NT2/D1 (cell line): ENCODE data around the gene NADK2.

Source experiments
- DNase-seq: peaks from one replicate; pipeline ENCODE4 v3.0.0-alpha.2; 2011; ENCODE audit warnings: low read depth, low spot score
- H3K27me3 ChIP-seq: 2 replicates; pipeline ENCODE4 v1.6.0; 2011; ENCODE audit warnings: mild to moderate bottlenecking; ENCODE audit not compliant: insufficient read length, insufficient read depth
- H3K36me3 ChIP-seq: 2 replicates; pipeline ENCODE4 v1.6.1; 2011; ENCODE audit warnings: mild to moderate bottlenecking, low read length, mixed read lengths; ENCODE audit not compliant: insufficient read depth, insufficient read length
- H3K4me1 ChIP-seq: 2 replicates; pipeline ENCODE4 v1.5.1; 2011; ENCODE audit not compliant: insufficient read depth, insufficient read length
- H3K4me3 ChIP-seq: 2 replicates; pipeline ENCODE4 v1.5.1; 2011; ENCODE audit warnings: low read depth; ENCODE audit not compliant: insufficient read length
- H3K9ac ChIP-seq: 2 replicates; pipeline ENCODE4 v1.6.0; 2011; ENCODE audit warnings: low read depth; ENCODE audit not compliant: insufficient read length
- H3K9me3 ChIP-seq: 2 replicates; pipeline ENCODE4 v1.5.1; 2011; ENCODE audit warnings: mild to moderate bottlenecking, low read length; ENCODE audit not compliant: insufficient read depth
- SUZ12 ChIP-seq: IDR thresholded peaks from 2 replicates; pipeline ENCODE4 v1.6.1; 2011; ENCODE audit not compliant: insufficient read length, insufficient read depth; ENCODE audit errors: extremely low read depth
- YY1 ChIP-seq: IDR thresholded peaks from 2 replicates; pipeline ENCODE4 v1.6.1; 2011; ENCODE audit not compliant: insufficient read length, insufficient read depth
- ZNF274 ChIP-seq: IDR thresholded peaks from 2 replicates; pipeline ENCODE4 v1.6.1; 2011; ENCODE audit warnings: mild to moderate bottlenecking, low read depth, low read length

The NADK2 gene

DNA sequence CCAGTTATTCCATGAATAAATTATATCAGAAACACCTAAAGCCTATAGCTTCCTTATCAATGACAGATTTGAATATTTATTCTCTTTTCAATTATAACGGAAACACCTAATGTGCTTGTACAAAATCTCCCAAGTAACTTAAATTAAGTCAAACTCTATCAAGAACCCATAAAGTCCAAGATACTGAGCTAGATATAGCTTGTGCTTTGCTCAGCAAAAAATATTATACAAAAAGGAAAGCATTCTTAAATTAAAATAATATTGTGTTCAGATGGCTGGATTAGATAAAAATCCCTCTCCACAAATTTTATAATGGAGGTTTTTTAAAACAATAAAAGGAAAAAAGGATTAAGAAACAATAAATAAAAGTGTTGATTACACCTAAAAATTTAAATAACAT is 23.7 kb downstream of the NADK2 start:
- Histone ChIP-seq H3K9me3 (no peaks in the 10 kb centered on the region), H3K4me1 (no peaks in the 10 kb centered on the region), H3K36me3 (no peaks in the 10 kb centered on the region), H3K9ac (no peak overlapping the region), H3K27me3 (no peaks in the 10 kb centered on the region), H3K4me3 (no peak overlapping the region)
- TF ChIP-seq YY1, result no peak
- no peak for TF ChIP-seq SUZ12
- no peak for TF ChIP-seq ZNF274
- DNase-seq, result no peak

DNA sequence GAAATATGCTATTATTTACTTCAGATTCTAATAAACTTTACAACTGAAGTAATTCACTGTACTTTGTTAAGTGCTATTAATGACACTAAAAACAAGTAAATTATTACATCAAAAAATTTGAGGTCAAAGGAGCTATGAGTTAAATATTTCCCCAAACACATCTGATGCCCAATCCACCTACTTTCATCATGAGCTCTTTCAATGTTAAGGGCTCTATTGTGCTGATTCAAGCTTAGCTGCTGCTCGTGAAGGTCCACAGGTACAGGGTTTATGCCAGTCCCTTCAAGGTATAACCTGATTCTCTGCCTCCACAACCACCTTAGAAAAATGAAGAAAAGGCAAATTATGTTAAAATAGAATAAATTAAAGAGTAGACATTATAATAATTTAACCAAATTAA is 24.2 kb downstream of the NADK2 start:
- Histone ChIP-seq H3K9ac (no peak overlapping the region), H3K9me3 (no peaks in the 10 kb centered on the region), H3K4me1 (no peaks in the 10 kb centered on the region), H3K36me3 (no peaks in the 10 kb centered on the region), H3K27me3 (no peaks in the 10 kb centered on the region), H3K4me3 (no peak overlapping the region)
- no peak for TF ChIP-seq ZNF274
- no peak for TF ChIP-seq SUZ12
- TF ChIP-seq YY1, result no peak
- no peak for DNase-seq

DNA sequence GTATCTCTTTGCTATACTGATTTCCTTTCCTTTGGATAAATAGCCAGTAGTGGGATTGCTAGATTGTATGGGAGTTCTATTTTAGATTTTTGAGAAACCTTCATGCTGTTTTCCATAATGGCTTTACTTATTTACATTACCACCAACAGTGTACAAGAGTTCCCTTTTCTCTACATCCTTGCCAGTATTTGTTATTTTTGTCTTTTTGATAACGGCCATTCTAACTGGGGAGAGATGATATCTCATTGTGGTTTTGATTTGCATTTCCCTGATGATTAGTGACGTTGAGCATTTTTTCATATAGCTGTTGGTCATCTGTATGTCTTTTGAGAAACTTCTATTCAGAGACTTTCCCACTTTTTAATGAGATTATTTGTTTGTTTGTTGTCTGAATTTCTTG is 25.8 kb downstream of the NADK2 start:
- TF ChIP-seq SUZ12, result no peak
- Histone ChIP-seq H3K27me3 (no peaks in the 10 kb centered on the region), H3K9ac (no peak overlapping the region), H3K4me1 (no peaks in the 10 kb centered on the region), H3K36me3 (no peaks in the 10 kb centered on the region), H3K4me3 (no peak overlapping the region), H3K9me3 (no peaks in the 10 kb centered on the region)
- no peak for DNase-seq

DNA sequence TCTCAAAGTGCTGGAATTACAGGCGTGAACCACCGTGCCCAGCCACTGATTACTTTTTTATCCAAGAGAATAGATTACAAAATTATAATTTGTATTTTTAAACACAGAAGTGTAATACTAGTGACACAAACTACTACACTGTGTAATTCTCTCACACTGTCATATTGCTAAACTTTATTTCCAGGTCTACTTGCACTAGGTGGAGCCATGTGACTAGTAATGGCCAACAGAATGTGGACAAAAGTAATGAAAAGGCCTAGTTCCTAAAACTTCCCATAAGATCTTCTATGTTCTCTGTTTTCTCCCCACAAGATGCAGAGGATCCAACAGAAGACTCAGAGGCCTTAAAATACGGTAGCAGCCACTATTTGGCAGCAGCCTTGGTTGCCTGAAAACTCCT is 27.3 kb downstream of the NADK2 start:
- Histone ChIP-seq H3K4me1 (no peaks in the 10 kb centered on the region), H3K4me3 (no peak overlapping the region), H3K9me3 (no peaks in the 10 kb centered on the region), H3K36me3 (no peaks in the 10 kb centered on the region), H3K9ac (no peak overlapping the region), H3K27me3 (no peaks in the 10 kb centered on the region)
- TF ChIP-seq SUZ12 (no peak), ZNF274 (no peak), YY1 (no peak)
- no peak for DNase-seq

DNA sequence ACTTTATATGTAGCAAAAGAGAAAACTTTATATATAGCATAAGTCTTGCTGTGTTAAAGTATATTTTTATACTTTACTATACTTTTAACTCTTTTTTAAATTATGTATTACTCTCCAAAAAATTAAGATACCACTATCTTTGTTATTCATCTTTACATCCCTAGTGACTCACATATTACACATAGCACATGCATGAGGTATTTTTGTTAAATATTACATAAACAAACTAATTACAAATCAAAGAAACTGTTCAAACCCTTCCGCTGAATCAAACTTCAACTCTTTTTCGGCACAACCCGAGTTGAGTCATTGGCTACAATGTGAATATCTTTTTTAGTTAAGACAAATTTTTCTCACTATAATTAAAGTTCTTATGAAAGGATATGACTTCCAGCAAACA is 32.1 kb downstream of the NADK2 start:
- Histone ChIP-seq H3K9me3 (no peaks in the 10 kb centered on the region), H3K4me3 (no peak overlapping the region), H3K27me3 (no peaks in the 10 kb centered on the region), H3K4me1 (no peaks in the 10 kb centered on the region), H3K36me3 (no peaks in the 10 kb centered on the region), H3K9ac (no peak overlapping the region)
- DNase-seq, result no peak
- TF ChIP-seq YY1 (no peak), ZNF274 (no peak), SUZ12 (no peak)

DNA sequence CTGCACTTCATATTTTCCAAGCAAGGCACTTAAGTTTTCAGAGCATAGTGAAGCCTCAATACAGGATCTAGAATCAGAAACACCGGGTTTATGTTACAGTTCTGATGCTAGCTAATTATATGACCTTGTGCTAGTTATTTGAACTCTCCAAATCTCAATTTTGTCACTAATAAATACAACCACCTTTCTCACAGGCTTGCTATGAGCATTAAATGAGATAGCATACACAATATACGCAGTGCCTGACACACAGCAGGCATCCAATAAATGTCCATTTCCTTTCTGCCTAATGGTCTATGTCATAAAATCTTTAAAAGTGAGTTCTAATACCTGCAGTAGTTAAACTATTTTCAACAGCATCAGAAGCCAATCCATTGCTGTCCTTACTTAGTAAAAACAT is 32.9 kb downstream of the NADK2 start:
- Histone ChIP-seq H3K9me3 (no peaks in the 10 kb centered on the region), H3K36me3 (no peaks in the 10 kb centered on the region), H3K27me3 (no peaks in the 10 kb centered on the region), H3K9ac (no peak overlapping the region), H3K4me1 (no peaks in the 10 kb centered on the region), H3K4me3 (no peak overlapping the region)
- TF ChIP-seq SUZ12, result no peak
- TF ChIP-seq YY1, result no peak
- TF ChIP-seq ZNF274, result no peak
- DNase-seq, result no peak

DNA sequence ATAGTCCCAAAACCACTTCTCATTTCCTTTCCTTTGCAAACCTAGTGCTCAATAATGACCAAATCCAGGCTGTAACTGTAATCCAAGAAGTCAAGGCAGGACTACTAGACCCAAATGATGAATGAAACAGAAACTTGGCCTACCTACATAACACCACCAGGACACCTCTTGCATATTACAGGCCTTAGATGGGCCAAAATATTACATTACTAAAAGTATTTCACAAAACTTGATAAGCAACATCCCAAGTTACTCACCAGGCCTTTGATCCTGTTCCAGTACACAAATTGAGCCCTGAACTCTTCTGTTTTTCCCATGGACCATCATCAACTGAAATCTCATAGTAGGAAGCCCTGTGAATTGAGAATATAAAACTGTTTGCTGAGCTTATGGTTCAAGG is 34.8 kb downstream of the NADK2 start:
- H3K9me3 ChIP-seq, result no peaks in the 10 kb centered on the region
- TF ChIP-seq YY1, result no peak
- no peak for TF ChIP-seq SUZ12
- TF ChIP-seq ZNF274, result no peak
- H3K27me3 ChIP-seq, result no peaks in the 10 kb centered on the region
- no peaks in the 10 kb centered on the region for H3K4me1 ChIP-seq
- no peaks in the 10 kb centered on the region for H3K36me3 ChIP-seq
- no peak overlapping the region for H3K9ac ChIP-seq
- DNase-seq, result no peak
- H3K4me3 ChIP-seq, result no peak overlapping the region

DNA sequence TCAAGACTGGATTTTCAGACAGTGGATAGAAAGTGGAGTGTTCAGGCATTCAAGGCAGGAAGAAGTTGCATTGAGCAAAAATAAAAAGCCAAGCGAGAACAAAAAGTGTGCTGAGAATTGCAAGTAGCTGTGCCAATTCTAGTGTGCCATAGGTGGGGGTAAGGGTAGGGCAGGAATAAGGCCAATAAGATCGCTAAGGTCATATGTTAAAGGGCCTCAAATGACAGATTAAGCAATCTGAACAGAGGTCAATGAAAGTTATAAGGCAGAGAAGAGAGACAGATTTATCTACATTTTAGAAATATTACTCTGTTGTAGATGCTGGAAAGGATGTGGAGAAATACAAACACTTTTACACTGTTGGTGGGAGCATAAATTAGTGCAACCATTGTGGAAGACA is 36.4 kb downstream of the NADK2 start:
- H3K9ac ChIP-seq, result no peak overlapping the region
- no peaks in the 10 kb centered on the region for H3K4me1 ChIP-seq
- H3K9me3 ChIP-seq, result no peaks in the 10 kb centered on the region
- DNase-seq, result no peak
- no peaks in the 10 kb centered on the region for H3K36me3 ChIP-seq
- TF ChIP-seq SUZ12 (no peak), ZNF274 (no peak), YY1 (no peak)
- H3K4me3 ChIP-seq, result no peak overlapping the region
- no peaks in the 10 kb centered on the region for H3K27me3 ChIP-seq
